ENCODE data around the gene ASCL3. TPM values are rescaled to one million over a fixed set of nuclear protein-coding genes. Genes with fewer than 3 reads are reported as not detected.

The ASCL3 gene
- total RNA-seq, 4 donors from 2014 or later: not detected

- WGBS, 2 donors: 26 to 33% methylated on average over 2 of the region's 2 CpGs
- no peak overlapping the region for H3K4me3 ChIP-seq (ENCODE audit: low read depth, poor library complexity, severe bottlenecking)
- no peak for DNase-seq (ENCODE audit: low spot score in 2 of 2)
- intact Hi-C loops (cut with DNase I; ENCODE audit: low total_unique reads): loop anchor here (10.0 kb wide), 1 partner anchor 265 kb away; no protein-coding TSS in a partner anchor
- no peak for TF ChIP-seq POLR2A (IDR thresholded peaks at IDR 0.05)
- no peak for TF ChIP-seq CTCF (IDR thresholded peaks at IDR 0.05)
These were observed 16.8 kb upstream of the ASCL3 start for GRCh38 chr11:8959546-8960166.

- intact Hi-C loops (cut with DNase I; ENCODE audit: low total_unique reads): loop anchor here (10.0 kb wide), 1 partner anchor 262 kb away; no protein-coding TSS in a partner anchor
- DNase-seq (ENCODE audit: low spot score in 2 of 2): no peak
- WGBS, 2 donors: 85 to 92% methylated on average over 4 of the region's 4 CpGs
- no peak overlapping the region for H3K4me3 ChIP-seq (ENCODE audit: low read depth, poor library complexity, severe bottlenecking)
- TF ChIP-seq CTCF (IDR thresholded peaks at IDR 0.05) (no peak), POLR2A (IDR thresholded peaks at IDR 0.05) (no peak)
These were observed 14.0 kb upstream of the ASCL3 start for GRCh38 chr11:8956860-8957259.

GRCh38 chr11:8948886-8949285 is 6.1 kb upstream of the ASCL3 start:
- H3K4me3 ChIP-seq (ENCODE audit: low read depth, poor library complexity, severe bottlenecking): no peak overlapping the region
- no peak for TF ChIP-seq POLR2A (IDR thresholded peaks at IDR 0.05)
- TF ChIP-seq CTCF (IDR thresholded peaks at IDR 0.05): no peak
- intact Hi-C loops (cut with DNase I; ENCODE audit: low total_unique reads): no loop called here
- 81 to 90% methylated on average over 3 of the region's 3 CpGs for WGBS, 2 donors
- DNase-seq (ENCODE audit: low spot score in 2 of 2): no peak

DNA sequence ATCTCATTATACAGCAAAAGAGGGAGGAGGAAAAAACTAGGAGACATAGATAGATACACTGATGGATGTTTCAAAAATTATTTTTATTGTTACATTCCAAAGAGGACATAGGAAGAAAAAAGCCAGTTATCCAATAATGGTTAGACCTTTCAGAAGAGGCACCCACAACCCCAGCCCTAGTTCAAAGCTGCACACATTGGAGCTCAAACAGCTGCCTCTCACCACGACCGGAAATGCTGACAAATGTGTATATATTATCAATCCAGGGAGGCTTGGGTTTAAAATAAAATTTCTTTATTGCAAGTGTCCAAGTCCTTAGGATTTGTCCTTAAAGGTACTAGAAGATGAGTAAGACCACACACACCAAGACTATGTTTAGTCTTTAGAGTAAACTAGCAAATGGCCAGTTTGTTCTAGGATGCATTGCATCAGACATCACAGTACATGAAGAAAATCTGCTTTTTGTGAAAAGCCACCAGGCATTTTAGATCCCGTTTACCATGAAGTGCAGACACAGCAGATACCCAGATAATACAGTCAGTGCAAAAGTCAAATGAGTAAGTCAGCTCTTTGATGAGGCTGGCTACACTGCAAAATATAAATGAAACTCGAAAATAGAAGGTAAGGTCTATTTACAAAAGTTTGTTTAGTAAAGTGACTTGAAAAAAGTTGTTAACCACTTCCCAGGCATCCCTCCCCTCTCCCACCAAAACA is 4.6 kb upstream of the ASCL3 start:
- DNase-seq (ENCODE audit: low spot score in 2 of 2): no peak
- intact Hi-C loops (cut with DNase I; ENCODE audit: low total_unique reads): no loop called here
- no peak for TF ChIP-seq POLR2A (IDR thresholded peaks at IDR 0.05)
- TF ChIP-seq CTCF (IDR thresholded peaks at IDR 0.05): no peak
- WGBS, 2 donors: 81 to 89% methylated on average over 4 of the region's 4 CpGs
- no peak overlapping the region for H3K4me3 ChIP-seq (ENCODE audit: low read depth, poor library complexity, severe bottlenecking)

- TF ChIP-seq POLR2A (IDR thresholded peaks at IDR 0.05): no peak
- TF ChIP-seq CTCF (IDR thresholded peaks at IDR 0.05): no peak
- intact Hi-C loops (cut with DNase I; ENCODE audit: low total_unique reads): no loop called here
- no peak overlapping the region for H3K4me3 ChIP-seq (ENCODE audit: low read depth, poor library complexity, severe bottlenecking)
- 70 to 72% methylated on average over 8 of the region's 8 CpGs for WGBS, 2 donors
- DNase-seq (ENCODE audit: low spot score in 2 of 2): no peak
These were observed 1.3 kb downstream of the ASCL3 start for GRCh38 chr11:8941341-8942103.
